Liver (tissue), 3 donors: ENCODE results near the gene MAT2B.

Source experiments
- FOXA1 ChIP-seq: IDR thresholded peaks from 2 replicates; pipeline ENCODE4 v1.6.1; 2016; ENCODE audit warnings: antibody characterized with exemption
- GABPA ChIP-seq, 2 donors: IDR thresholded peaks in 1 of 2; conservative IDR thresholded peaks in 1 of 2; 2 replicates each; pipeline ENCODE4 v1.6.1; 2016; ENCODE audit warnings: antibody characterized with exemption in 2 of 2, mild to moderate bottlenecking in 1 of 2, moderate library complexity in 1 of 2
- JUND ChIP-seq, 2 donors: IDR thresholded peaks; 2 replicates each; pipeline ENCODE4 v1.6.1; 2016; ENCODE audit warnings: antibody characterized with exemption in 2 of 2
- RXRA ChIP-seq, 2 donors: IDR thresholded peaks; 2 replicates each; pipeline ENCODE4 v1.6.1; 2017 to 2018; ENCODE audit warnings: antibody characterized with exemption in 2 of 2, mild to moderate bottlenecking in 1 of 2
- TAF1 ChIP-seq: conservative IDR thresholded peaks from 2 replicates; pipeline ENCODE4 v1.6.1; 2016; ENCODE audit warnings: antibody characterized with exemption, mild to moderate bottlenecking
- TF ChIP-seq, protein P1 (sequence below): IDR thresholded peaks from 2 replicates; pipeline ENCODE4 v1.6.1; 2016; ENCODE audit warnings: antibody characterized with exemption
- TF ChIP-seq, protein P2 (sequence below): fragments of 150-350 bp; IDR thresholded peaks from 2 replicates; pipeline ENCODE4 v1.5.1; 2017; ENCODE audit warnings: improper control_type of control experiment, low read depth, low read length; ENCODE audit not compliant: missing input control
- TF ChIP-seq, protein P3 (sequence below): IDR thresholded peaks from 2 replicates; pipeline ENCODE4 v1.6.1; 2016; ENCODE audit warnings: antibody characterized with exemption, mild to moderate bottlenecking
- TF ChIP-seq, protein P4 (sequence below): IDR thresholded peaks from 2 replicates; pipeline ENCODE4 v1.6.1; 2016; ENCODE audit warnings: antibody characterized with exemption
- donor health status: healthy.
- donor health status: healthy.

DNA sequence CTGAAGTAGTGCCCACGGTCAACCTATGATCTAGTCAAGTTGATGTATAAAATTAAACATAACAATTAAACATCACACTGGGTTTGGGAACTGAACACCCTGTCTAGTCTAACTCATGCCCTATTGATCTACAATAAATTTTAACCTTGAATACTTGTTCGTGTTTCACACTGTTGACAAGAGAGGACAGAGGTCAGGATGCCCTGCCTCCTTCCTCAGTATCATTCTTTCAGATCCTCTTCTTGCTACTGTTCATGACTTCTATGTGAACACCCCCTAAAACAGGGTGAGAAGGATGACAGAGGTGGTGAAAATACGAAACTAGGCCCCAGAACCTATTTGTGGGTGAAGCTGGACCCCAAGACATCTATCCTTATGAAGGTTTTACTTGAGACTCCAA lies 8.1 kb upstream of the MAT2B start:
- TF ChIP-seq, protein P1, sequence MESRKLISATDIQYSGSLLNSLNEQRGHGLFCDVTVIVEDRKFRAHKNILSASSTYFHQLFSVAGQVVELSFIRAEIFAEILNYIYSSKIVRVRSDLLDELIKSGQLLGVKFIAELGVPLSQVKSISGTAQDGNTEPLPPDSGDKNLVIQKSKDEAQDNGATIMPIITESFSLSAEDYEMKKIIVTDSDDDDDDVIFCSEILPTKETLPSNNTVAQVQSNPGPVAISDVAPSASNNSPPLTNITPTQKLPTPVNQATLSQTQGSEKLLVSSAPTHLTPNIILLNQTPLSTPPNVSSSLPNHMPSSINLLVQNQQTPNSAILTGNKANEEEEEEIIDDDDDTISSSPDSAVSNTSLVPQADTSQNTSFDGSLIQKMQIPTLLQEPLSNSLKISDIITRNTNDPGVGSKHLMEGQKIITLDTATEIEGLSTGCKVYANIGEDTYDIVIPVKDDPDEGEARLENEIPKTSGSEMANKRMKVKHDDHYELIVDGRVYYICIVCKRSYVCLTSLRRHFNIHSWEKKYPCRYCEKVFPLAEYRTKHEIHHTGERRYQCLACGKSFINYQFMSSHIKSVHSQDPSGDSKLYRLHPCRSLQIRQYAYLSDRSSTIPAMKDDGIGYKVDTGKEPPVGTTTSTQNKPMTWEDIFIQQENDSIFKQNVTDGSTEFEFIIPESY, result no peak
- TF ChIP-seq, protein P2, sequence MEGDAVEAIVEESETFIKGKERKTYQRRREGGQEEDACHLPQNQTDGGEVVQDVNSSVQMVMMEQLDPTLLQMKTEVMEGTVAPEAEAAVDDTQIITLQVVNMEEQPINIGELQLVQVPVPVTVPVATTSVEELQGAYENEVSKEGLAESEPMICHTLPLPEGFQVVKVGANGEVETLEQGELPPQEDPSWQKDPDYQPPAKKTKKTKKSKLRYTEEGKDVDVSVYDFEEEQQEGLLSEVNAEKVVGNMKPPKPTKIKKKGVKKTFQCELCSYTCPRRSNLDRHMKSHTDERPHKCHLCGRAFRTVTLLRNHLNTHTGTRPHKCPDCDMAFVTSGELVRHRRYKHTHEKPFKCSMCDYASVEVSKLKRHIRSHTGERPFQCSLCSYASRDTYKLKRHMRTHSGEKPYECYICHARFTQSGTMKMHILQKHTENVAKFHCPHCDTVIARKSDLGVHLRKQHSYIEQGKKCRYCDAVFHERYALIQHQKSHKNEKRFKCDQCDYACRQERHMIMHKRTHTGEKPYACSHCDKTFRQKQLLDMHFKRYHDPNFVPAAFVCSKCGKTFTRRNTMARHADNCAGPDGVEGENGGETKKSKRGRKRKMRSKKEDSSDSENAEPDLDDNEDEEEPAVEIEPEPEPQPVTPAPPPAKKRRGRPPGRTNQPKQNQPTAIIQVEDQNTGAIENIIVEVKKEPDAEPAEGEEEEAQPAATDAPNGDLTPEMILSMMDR, result no peak
- TF ChIP-seq FOXA1 (no peak), RXRA (IDR thresholded peaks at IDR 0.05) (no peak), JUND (IDR thresholded peaks at IDR 0.05) (no peak), GABPA (IDR thresholded peaks at IDR 0.05 in 1 of 2, conservative IDR thresholded peaks at IDR 0.05 in 1 of 2) (no peak), TAF1 (no peak)
- TF ChIP-seq, protein P3, sequence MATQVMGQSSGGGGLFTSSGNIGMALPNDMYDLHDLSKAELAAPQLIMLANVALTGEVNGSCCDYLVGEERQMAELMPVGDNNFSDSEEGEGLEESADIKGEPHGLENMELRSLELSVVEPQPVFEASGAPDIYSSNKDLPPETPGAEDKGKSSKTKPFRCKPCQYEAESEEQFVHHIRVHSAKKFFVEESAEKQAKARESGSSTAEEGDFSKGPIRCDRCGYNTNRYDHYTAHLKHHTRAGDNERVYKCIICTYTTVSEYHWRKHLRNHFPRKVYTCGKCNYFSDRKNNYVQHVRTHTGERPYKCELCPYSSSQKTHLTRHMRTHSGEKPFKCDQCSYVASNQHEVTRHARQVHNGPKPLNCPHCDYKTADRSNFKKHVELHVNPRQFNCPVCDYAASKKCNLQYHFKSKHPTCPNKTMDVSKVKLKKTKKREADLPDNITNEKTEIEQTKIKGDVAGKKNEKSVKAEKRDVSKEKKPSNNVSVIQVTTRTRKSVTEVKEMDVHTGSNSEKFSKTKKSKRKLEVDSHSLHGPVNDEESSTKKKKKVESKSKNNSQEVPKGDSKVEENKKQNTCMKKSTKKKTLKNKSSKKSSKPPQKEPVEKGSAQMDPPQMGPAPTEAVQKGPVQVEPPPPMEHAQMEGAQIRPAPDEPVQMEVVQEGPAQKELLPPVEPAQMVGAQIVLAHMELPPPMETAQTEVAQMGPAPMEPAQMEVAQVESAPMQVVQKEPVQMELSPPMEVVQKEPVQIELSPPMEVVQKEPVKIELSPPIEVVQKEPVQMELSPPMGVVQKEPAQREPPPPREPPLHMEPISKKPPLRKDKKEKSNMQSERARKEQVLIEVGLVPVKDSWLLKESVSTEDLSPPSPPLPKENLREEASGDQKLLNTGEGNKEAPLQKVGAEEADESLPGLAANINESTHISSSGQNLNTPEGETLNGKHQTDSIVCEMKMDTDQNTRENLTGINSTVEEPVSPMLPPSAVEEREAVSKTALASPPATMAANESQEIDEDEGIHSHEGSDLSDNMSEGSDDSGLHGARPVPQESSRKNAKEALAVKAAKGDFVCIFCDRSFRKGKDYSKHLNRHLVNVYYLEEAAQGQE, result no peak
- TF ChIP-seq, protein P4, sequence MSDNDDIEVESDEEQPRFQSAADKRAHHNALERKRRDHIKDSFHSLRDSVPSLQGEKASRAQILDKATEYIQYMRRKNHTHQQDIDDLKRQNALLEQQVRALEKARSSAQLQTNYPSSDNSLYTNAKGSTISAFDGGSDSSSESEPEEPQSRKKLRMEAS, result no peak
